ENCODE measurements around the gene NOS1AP. TPM values are rescaled to one million over a fixed set of nuclear protein-coding genes. Genes with fewer than 3 reads are reported as not detected.

The NOS1AP gene
- total RNA-seq, 2 experiments from 2014 or later = not detected

- Histone ChIP-seq H3K4me1 (ENCODE audit: insufficient read depth, low read length, poor library complexity, severe bottlenecking) (no peaks in the 10 kb centered on the region), H3K36me3 (ENCODE audit: insufficient read depth, low read length) (no peaks in the 10 kb centered on the region), H2AFZ (ENCODE audit: low read length) (no peak overlapping the region), H3K27ac (ENCODE audit: low read depth, low read length, poor library complexity, severe bottlenecking) (no peak overlapping the region), H3K9me3 (ENCODE audit: low read length) (no peaks in the 10 kb centered on the region), H3K4me3 (ENCODE audit: low read depth, low read length, poor library complexity, severe bottlenecking) (no peak overlapping the region), H3K9me2 (ENCODE audit: insufficient read depth, low read length) (no peaks in the 10 kb centered on the region), H4K20me1 (ENCODE audit: insufficient read depth, low read length) (no peaks in the 10 kb centered on the region), H3K79me2 (ENCODE audit: insufficient read depth, low read depth, low read length) (no peaks in the 10 kb centered on the region), H3K4me2 (ENCODE audit: low read length) (no peak overlapping the region)
- ChIA-PET CTCF (ENCODE audit: unreplicated experiment) (no interaction called here), POLR2A (no interaction called here)
- DNase-seq (ENCODE audit: low spot score) = peak; percentile 1
- TF ChIP-seq EZH2phosphoT487 (IDR thresholded peaks at IDR 0.05; ENCODE audit: borderline replicate concordance, low read depth, low read length) (no peak), CTCF (conservative IDR thresholded peaks at IDR 0.05; ENCODE audit: low read length) (no peak)
- no TSS peak for BruUV-seq (replicated peaks)
- intact Hi-C loops (cut with micrococcal nuclease; ENCODE audit: unreplicated experiment) = no loop called here
Observed at GRCh38 chr1:162229549-162229948, 160.1 kb downstream of the NOS1AP start.

GRCh38 chr1:162230096-162230495 is 160.6 kb downstream of the NOS1AP start:
- no TSS peak for BruUV-seq (replicated peaks)
- CTCF ChIA-PET (ENCODE audit: unreplicated experiment) = no interaction called here
- Histone ChIP-seq H3K36me3 (ENCODE audit: insufficient read depth, low read length) (no peaks in the 10 kb centered on the region), H2AFZ (ENCODE audit: low read length) (no peak overlapping the region), H3K4me2 (ENCODE audit: low read length) (no peak overlapping the region), H3K27ac (ENCODE audit: low read depth, low read length, poor library complexity, severe bottlenecking) (no peak overlapping the region), H3K9me2 (ENCODE audit: insufficient read depth, low read length) (no peaks in the 10 kb centered on the region), H4K20me1 (ENCODE audit: insufficient read depth, low read length) (no peaks in the 10 kb centered on the region), H3K79me2 (ENCODE audit: insufficient read depth, low read depth, low read length) (no peaks in the 10 kb centered on the region), H3K9me3 (ENCODE audit: low read length) (no peaks in the 10 kb centered on the region), H3K4me3 (ENCODE audit: low read depth, low read length, poor library complexity, severe bottlenecking) (no peak overlapping the region), H3K4me1 (ENCODE audit: insufficient read depth, low read length, poor library complexity, severe bottlenecking) (no peaks in the 10 kb centered on the region)
- POLR2A ChIA-PET = no interaction called here
- TF ChIP-seq EZH2phosphoT487 (IDR thresholded peaks at IDR 0.05; ENCODE audit: borderline replicate concordance, low read depth, low read length) (no peak), CTCF (conservative IDR thresholded peaks at IDR 0.05; ENCODE audit: low read length) (peak; percentile 27; the same call in 1 of the 2 replicates)
- peak; percentile 1 for DNase-seq (ENCODE audit: low spot score)
- intact Hi-C loops (cut with micrococcal nuclease; ENCODE audit: unreplicated experiment) = no loop called here

GRCh38 chr1:162230517-162230916 is 161.0 kb downstream of the NOS1AP start:
- Histone ChIP-seq H3K9me3 (ENCODE audit: low read length) (no peaks in the 10 kb centered on the region), H3K27ac (ENCODE audit: low read depth, low read length, poor library complexity, severe bottlenecking) (no peak overlapping the region), H3K4me3 (ENCODE audit: low read depth, low read length, poor library complexity, severe bottlenecking) (no peak overlapping the region), H3K4me2 (ENCODE audit: low read length) (no peak overlapping the region), H3K79me2 (ENCODE audit: insufficient read depth, low read depth, low read length) (no peaks in the 10 kb centered on the region), H4K20me1 (ENCODE audit: insufficient read depth, low read length) (no peaks in the 10 kb centered on the region), H3K4me1 (ENCODE audit: insufficient read depth, low read length, poor library complexity, severe bottlenecking) (no peaks in the 10 kb centered on the region), H3K36me3 (ENCODE audit: insufficient read depth, low read length) (no peaks in the 10 kb centered on the region), H2AFZ (ENCODE audit: low read length) (no peak overlapping the region), H3K9me2 (ENCODE audit: insufficient read depth, low read length) (no peaks in the 10 kb centered on the region)
- TF ChIP-seq CTCF (conservative IDR thresholded peaks at IDR 0.05; ENCODE audit: low read length) (no peak), EZH2phosphoT487 (IDR thresholded peaks at IDR 0.05; ENCODE audit: borderline replicate concordance, low read depth, low read length) (no peak)
- ChIA-PET POLR2A (no interaction called here), CTCF (ENCODE audit: unreplicated experiment) (no interaction called here)
- intact Hi-C loops (cut with micrococcal nuclease; ENCODE audit: unreplicated experiment) = no loop called here
- no TSS peak for BruUV-seq (replicated peaks)
- no peak for DNase-seq (ENCODE audit: low spot score)

All from OCI-LY7 (cell line).